GM21576 (cell line): ENCODE measurements around the gene KCTD16.

Source experiments
- ATAC-seq: cut with Tn5 transposase; IDR thresholded peaks from one replicate; pipeline ENCODE4 v1.9.1; 2021; ENCODE audit warnings: mild to moderate bottlenecking, moderate library complexity; ENCODE audit not compliant: unreplicated experiment

Gene KCTD16

GRCh38 chr5:144205141-144205551 is 34.5 kb downstream of the KCTD16 start:
- no peak for ATAC-seq

- ATAC-seq, result no peak
These were observed 35.5 kb downstream of the KCTD16 start for GRCh38 chr5:144206141-144206540.

GRCh38 chr5:144207875-144208444 is 37.3 kb downstream of the KCTD16 start:
- ATAC-seq, result no peak

DNA sequence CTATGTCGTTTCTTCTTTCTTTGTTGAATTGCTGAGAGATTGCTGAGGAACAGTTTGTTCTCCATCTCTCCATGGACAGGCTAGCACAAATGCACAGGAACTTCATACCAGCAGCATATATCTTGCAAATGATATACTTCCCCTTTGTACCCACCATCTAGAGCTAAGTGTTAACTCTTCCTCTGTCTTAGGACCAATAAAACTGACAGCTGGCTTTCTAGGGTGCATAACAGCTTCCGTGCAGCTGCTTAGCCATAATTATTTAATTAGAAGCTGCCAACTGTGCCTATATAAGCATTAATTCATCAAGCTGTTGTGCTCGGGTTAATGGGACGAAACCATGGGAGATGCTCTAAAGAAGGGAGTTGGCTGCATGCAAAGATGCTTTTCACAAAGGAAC is 38.7 kb downstream of the KCTD16 start:
- no peak for ATAC-seq

DNA sequence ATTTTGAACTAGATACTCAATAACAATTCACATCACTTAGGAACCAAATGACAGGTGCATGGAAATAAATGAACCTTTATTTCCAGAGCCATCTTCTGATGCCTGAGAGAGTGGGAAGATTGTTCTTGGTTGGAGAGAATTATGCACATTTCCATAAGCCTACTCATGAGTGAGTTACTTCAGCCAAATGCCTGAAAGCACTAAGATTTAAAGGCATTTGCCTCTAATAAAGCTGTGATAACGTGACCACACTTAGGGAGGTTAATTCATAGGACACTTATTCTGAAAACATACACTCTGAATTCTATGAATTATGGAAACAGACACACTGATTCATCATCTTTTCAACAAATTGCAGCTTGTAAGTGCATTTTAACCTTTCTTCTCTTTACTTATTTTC is 40.0 kb downstream of the KCTD16 start:
- ATAC-seq, result no peak

GRCh38 chr5:144219869-144220268 is 49.2 kb downstream of the KCTD16 start:
- no peak for ATAC-seq

- ATAC-seq, result no peak
These were observed 56.8 kb downstream of the KCTD16 start for GRCh38 chr5:144227363-144227999.

DNA sequence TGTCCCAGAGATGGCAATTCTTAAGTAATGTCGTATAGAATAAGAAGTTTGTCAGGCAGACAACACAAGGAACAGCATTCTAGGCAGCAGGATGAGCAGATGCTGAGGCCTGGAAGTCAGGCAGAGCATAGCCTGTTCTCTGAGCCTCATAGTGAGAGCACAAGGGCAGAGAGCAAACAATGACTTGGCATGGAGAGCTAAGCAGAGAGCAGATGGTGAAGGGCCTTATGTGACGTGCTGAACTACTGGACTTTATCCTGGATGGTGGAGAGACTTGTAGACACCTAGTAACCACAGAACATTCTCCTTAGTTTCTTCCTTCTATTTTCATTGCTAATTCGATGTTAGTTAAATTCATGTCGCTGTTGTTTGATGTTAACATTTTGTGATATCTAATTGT is 60.1 kb downstream of the KCTD16 start:
- no peak for ATAC-seq

DNA sequence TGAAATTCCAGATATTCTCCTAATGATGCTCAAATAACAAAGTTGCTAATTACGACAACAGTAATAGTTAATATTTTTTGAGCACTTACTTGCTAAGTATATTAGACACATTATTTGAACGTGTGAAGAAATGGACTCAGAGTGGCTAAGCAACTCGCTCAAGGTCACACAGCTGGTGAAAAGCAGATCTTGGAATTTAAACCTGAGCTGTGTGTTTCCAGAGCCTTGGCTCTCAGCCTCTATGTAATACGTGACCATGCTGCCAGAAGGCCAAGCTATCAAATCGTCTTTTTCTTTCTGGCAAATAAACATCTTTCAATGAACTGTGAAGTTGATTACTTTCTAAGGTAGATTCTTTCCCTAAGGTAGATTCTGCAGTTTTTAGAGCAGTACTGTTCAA is 61.6 kb downstream of the KCTD16 start:
- ATAC-seq, result no peak

DNA sequence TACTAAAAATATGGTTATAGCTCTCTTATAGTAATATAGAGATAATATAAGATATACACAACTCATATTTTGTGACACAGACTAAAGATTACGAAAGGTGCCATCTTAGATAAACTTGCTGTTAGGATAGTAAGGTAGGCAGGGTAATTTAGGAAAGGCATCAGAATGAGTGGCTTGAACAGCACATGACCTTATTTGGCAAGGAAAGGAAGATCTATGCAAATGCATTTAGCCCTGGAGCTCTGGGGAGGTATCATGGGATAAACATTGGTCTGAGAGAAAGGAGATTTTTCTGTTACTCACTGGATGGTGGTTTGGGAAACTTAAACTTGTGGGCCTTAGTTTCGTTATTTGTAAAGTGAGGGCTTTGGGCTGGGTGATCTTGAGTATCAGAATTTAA is 65.8 kb downstream of the KCTD16 start:
- no peak for ATAC-seq

- no peak for ATAC-seq
These were observed 67.2 kb downstream of the KCTD16 start for GRCh38 chr5:144237851-144238250.

DNA sequence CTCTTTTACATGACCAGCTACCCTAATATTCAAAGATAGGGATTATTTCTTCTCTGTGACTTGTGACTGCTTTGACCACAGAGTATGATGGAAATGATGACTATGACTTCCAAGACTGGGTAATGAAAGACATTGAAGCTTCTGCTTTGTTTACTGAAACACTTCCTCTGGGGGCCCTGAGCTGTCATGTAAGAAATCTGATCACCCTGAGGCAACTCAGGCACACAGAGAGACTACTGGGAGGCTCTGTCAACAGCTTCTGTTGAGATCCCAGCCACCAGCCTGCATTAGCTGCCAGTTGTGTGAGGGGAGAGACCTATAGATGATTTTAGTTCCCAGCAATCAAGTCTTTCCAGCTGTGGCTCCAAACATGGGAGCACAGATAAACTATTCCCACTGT is 76.5 kb downstream of the KCTD16 start:
- ATAC-seq, result no peak

DNA sequence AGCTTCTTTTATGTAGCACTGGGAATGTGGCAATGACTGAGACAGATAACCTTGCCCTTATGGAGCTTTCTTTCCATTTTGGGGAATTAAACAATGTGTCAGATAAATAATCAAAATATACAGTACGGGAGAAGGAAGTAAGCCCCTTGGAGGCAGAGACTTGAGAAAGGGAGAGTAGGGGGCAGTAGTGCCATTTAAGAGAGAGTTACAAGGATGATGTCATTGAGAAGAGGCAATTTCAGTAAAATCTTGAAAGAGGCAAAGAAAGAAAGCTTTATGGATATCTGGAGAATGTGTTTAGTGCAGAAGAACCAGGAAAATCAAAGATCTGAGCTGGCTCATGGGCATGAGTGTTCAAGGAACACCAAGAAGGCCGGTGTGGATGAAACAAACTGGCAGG is 77.3 kb downstream of the KCTD16 start:
- no peak for ATAC-seq

DNA sequence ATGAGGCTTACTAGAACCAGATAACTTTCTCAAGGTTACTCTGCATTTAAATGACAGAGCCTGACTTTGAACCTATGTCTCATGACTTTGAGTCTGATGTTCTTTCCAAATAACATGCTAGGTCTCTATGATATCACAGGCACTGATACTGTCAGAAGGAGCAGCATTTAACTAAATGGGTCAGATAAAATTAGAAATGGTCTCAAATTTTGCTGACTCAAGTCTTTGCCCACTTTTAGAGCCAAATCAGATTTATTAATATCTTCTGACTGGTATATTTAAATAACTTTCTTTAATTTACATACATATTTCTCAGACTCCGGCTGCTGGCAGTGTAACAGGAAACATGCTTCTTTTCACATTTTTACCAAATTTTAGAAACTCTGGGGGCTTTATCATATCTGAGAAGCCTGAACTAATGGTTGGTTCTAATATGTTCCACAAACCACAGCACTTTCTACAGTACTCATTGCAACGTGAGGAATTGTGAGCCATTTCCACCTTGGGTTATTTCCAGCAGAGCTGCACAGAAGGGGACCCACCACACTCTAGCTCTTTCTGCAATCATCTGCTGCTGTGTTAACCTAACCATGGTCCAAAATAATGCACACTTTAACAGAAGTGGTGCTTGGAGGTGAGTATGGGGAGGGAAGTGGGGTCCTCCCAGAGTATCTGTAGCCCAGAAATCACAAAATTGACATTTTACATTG is 79.2 kb downstream of the KCTD16 start:
- ATAC-seq, result no peak

DNA sequence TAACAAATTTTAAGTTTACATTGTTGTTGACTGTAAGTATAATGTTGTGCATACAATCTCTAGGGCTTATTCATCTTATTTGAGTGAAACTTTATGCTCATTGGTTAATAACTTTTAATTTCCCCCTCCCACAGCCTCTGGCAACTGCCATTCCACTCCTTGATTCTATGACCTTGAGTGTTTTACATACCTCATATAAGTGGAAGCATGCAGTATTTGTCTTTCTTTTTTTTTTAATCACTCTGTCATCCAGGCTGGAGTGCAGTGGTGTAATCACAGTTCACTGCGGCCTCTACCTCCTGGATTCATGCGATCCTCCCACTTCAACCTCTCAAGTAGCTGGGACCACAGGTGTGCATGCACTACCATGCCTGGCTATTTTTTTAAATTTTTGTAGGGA is 83.9 kb downstream of the KCTD16 start:
- ATAC-seq, result no peak

- ATAC-seq, result no peak
These were observed 89.4 kb downstream of the KCTD16 start for GRCh38 chr5:144260121-144260520.

DNA sequence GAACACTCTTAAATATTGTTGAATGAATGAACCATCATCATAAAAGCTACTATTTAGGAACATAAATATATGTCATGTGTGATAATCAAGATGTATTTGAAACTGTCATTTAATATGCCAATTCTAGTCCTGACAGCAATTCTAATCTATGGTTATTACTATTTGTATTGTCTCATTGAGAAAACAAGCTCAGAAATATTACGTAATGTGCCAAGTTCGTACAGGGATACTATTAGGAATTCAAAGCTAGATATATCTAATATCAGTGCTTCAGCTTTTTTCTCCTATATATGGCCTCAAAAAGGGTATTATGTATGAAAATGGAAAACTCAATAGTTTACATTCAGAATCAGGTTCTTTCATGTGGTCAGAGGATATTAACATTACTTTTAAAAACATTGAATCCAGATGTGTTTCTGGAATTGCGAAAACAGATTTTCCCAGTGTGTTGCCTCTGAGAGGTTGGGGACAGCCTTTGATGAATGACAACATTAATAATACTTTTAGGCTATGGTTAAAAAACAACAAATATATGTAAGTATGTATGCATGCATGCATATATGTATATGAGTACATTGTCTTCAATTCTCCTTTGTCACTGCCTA is 95.1 kb downstream of the KCTD16 start:
- ATAC-seq, result no peak

DNA sequence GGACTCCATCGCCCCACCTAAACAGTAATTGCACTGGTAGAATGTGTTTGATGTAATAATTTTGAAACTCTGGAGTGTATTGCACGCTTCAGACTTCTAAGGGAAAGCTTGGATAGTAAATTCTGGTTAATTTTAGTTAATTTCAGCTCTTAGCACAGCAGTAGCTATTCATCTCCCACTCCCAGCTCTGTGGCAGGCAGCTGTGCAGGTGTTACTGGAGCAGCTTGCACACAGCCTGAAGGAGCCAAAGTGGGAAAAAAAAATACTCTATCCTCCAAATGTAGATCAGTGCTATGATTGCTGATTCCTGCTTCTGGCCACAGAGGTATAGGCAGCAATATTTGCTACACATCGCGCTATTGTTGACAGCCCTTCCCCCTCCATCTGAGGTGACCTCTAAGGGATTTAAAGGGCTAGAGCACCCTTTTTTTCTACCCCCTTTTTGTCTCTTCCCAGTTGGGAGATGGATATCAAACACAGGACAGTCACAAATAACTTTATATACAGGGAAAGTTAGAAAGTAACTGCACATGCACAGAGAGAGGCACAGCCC is 97.4 kb downstream of the KCTD16 start:
- ATAC-seq, result no peak

DNA sequence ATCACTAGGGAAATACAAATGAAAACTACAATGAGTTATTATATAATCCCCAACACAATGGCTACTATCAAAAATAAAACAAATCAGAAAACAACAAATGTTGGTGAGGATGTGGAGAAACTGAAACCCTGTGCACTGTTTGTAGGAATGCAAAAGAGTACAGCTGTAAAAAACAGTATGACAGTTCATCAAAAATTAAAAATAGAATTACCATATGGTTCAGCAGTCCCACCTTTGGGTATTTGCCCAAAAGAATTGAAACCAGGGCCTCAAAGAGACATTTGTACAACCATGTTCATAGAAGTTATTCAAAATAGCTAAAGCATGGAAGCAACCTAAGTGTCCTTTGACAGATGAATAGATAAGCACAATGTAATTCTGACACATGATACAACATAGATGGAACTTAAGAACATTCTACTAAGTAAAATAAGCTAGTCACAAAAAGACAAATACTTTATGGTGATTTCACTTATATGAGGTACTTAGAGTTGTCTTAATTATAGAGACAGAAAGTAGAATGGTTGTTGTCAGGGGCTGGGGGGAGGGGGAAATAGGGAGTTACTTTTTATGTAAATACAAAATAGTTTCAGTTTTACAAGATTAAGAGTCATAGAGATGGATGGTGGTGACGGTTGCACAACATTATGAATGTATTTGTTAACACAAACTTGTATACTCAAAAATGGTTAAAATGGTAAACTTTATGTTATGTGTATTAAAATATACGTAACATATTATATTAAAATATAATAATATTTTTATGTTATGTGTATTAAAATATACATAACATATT is 102.8 kb downstream of the KCTD16 start:
- no peak for ATAC-seq

DNA sequence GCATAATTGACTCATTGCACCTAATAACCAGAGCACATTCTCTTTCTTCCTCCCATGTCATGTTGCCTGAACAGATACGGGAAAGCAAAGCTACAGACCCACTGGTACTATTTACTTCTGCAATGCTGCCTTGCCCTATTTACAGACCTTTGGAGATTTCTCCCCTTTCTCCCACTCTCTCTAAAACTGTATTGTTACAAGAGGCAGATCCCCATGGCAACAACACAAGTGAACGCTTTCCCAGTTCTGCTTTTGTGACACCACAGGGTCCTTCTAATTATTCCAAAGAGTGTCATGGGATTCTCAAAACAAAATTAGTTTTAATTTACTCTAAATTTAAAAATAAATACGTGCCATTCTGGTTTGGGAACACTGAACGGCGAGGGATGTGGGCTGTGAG is 104.7 kb downstream of the KCTD16 start:
- ATAC-seq, result no peak
